AG10803 (cell line): Measurements from ENCODE around the gene GPHB5.

Experiments used
- DNase-seq: peaks from one replicate; pipeline ENCODE4 v3.0.0; 2010; ENCODE audit warnings: low read depth
- H3K4me3 ChIP-seq: 2 replicates; pipeline ENCODE4 v1.5.1; 2011; ENCODE audit warnings: mild to moderate bottlenecking, low read length, control low read depth
- TF ChIP-seq, protein P1 (sequence below): conservative IDR thresholded peaks from 2 replicates; pipeline ENCODE4 v1.5.1; 2011; ENCODE audit warnings: mild to moderate bottlenecking, low read length, control low read depth, inconsistent platforms

The GPHB5 gene

GRCh38 chr14:63273717-63274655 lies 44.7 kb downstream of the GPHB5 start:
- no peak overlapping the region for H3K4me3 ChIP-seq
- TF ChIP-seq, protein P1, sequence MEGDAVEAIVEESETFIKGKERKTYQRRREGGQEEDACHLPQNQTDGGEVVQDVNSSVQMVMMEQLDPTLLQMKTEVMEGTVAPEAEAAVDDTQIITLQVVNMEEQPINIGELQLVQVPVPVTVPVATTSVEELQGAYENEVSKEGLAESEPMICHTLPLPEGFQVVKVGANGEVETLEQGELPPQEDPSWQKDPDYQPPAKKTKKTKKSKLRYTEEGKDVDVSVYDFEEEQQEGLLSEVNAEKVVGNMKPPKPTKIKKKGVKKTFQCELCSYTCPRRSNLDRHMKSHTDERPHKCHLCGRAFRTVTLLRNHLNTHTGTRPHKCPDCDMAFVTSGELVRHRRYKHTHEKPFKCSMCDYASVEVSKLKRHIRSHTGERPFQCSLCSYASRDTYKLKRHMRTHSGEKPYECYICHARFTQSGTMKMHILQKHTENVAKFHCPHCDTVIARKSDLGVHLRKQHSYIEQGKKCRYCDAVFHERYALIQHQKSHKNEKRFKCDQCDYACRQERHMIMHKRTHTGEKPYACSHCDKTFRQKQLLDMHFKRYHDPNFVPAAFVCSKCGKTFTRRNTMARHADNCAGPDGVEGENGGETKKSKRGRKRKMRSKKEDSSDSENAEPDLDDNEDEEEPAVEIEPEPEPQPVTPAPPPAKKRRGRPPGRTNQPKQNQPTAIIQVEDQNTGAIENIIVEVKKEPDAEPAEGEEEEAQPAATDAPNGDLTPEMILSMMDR: no peak
- peak; percentile 64 for DNase-seq

- DNase-seq: peak; percentile 44
- H3K4me3 ChIP-seq: no peak overlapping the region
- TF ChIP-seq, protein P1: no peak
Observed at GRCh38 chr14:63273129-63273528, 45.6 kb downstream of the GPHB5 start.

DNA sequence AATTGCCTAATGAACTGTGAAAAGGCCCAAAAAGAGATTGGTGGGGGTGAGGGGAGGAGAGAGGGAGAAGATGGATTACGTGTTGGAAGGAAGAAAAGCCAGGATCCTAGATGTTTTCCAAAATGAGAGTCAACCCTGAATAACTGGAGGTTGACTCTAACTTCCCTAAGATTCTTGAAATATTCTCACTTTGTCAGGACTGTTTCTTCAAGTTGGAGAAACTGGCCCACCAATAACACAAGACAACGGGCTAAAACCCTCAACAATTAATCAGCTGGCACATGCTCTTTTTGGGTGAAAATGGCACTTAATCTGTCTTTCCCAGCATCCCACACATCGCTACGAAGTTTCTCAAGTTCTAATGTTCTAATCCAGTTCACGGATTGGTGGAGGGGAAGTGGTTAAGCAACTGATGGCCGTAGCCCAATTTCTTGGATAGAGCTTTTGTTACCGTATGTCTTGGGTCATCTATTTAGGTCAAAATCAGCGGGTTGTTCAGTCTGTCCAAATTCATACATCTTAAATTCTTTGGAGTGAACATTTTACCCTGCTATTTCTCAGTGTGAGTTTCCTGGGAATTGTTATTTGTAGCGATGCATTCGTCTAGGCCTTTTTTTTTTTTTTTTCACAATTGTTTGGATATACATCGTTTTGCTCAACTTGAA lies 49.0 kb downstream of the GPHB5 start:
- TF ChIP-seq, protein P1: no peak
- H3K4me3 ChIP-seq: no peak overlapping the region
- no peak for DNase-seq

GRCh38 chr14:63268771-63269170 lies 50.0 kb downstream of the GPHB5 start:
- H3K4me3 ChIP-seq: no peak overlapping the region
- TF ChIP-seq, protein P1: no peak
- no peak for DNase-seq

DNA sequence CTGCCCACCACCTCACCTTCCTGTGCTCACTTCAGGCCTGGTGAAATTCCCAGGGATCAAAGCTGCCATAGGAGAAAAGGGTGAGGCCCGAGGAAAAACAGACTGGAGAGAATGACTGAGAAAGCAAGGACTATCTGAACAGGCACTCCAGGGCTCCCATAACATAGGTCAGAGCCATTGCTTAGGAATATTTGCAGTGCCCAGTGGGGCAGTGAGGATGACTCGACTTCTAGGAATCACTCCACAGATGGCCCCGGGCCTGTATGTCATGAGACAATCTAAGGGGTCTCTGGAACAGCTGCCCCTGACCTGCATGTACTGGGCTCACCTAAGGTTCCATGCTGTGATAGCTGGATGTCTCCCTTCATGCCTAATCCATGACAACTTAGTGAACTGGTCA lies 51.6 kb downstream of the GPHB5 start:
- TF ChIP-seq, protein P1: no peak
- no peak overlapping the region for H3K4me3 ChIP-seq
- DNase-seq: no peak

DNA sequence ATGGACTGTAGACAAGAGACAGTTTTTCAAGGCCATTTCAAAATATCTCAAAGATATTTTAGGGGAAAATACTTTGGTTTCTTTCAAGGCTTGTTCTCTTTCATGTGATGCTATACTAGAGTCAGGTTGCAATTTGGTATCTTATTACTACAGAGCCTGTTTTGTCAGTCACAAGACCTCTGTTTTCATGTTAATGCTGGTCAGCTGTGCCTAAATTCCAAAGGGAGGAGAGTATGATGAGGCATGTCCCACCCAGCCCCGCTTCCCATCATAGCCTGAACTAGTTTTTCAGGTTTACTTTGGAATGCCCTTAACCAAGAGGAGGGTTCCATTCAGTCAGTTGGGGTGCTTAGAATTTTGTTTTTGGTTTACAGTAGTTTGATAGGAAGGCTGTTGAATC lies 52.6 kb downstream of the GPHB5 start:
- no peak for DNase-seq
- no peak overlapping the region for H3K4me3 ChIP-seq
- TF ChIP-seq, protein P1: no peak
